IMR-90 (cell line): ENCODE measurements around the gene PTPN21. TPM values are rescaled to one million over a fixed set of nuclear protein-coding genes. Genes with fewer than 3 reads are reported as not detected.

Experiments used
- ATAC-seq: fragments of 200-7000 bp; cut with Tn5 transposase; 2 replicates; pipeline ENCODE4 v1.9.1; 2020; ENCODE audit warnings: low read depth, mild to moderate bottlenecking, moderate library complexity
- BruUV-seq: library from RNA; stranded (reverse); fragments of 400-500 nt; replicated peaks from 2 replicates; lab custom pipeline; 2021; lab: Mats Ljungman, UMichigan
- CTCF ChIA-PET: fragments of 300-600 bp; formaldehyde crosslinking; extraction: SDS; loops from one replicate; lab custom pipeline; 2021; ENCODE audit warnings: antibody characterized with exemption; lab: Yijun Ruan, JAX
- POLR2A ChIA-PET: fragments of 300-600 bp; sonication (Branson Sonifier 250); formaldehyde crosslinking; loops from one replicate; lab custom pipeline; 2022; ENCODE audit warnings: antibody characterized with exemption; ENCODE audit not compliant: unreplicated experiment; lab: Charles Lee
- DNase-seq: peaks from one replicate; pipeline ENCODE4 v3.0.0; 2013
- H2AFZ ChIP-seq: replicated peaks from 2 replicates; pipeline ENCODE3; 2013; ENCODE audit warnings: low read length, mild to moderate bottlenecking; ENCODE audit not compliant: poor library complexity
- H2AK5ac ChIP-seq: 2 replicates; pipeline ENCODE4 v1.6.1; 2013; ENCODE audit warnings: low read depth, low read length, inconsistent platforms
- H2AK9ac ChIP-seq: replicated peaks from 2 replicates; pipeline ENCODE3; 2013; ENCODE audit warnings: mild to moderate bottlenecking, low read depth, low read length, moderate library complexity; ENCODE audit not compliant: poor library complexity
- H2BK120ac ChIP-seq: 2 replicates; pipeline ENCODE4 v1.6.1; 2013; ENCODE audit warnings: low read depth, low read length, inconsistent platforms
- H2BK15ac ChIP-seq: 3 replicates; pipeline ENCODE4 v1.6.1; 2013; ENCODE audit warnings: low read depth, low read length, inconsistent platforms
- H2BK20ac ChIP-seq: 2 replicates; pipeline ENCODE4 v1.6.1; 2013; ENCODE audit warnings: low read depth, mild to moderate bottlenecking, inconsistent platforms, low read length, moderate library complexity
- H2BK5ac ChIP-seq: 2 replicates; pipeline ENCODE4 v1.6.1; 2013; ENCODE audit warnings: mild to moderate bottlenecking, low read depth, low read length, inconsistent platforms; ENCODE audit not compliant: poor library complexity, severe bottlenecking
- H3K14ac ChIP-seq: replicated peaks from 2 replicates; pipeline ENCODE4 v1.6.1; 2013; ENCODE audit warnings: low read depth, low read length, inconsistent platforms
- H3K18ac ChIP-seq: 2 replicates; pipeline ENCODE4 v1.6.1; 2013; ENCODE audit warnings: low read depth, low read length, control low read depth
- H3K23ac ChIP-seq: 2 replicates; pipeline ENCODE4 v1.6.1; 2013; ENCODE audit warnings: low read depth, low read length, inconsistent platforms
- H3K27ac ChIP-seq: 2 replicates; pipeline ENCODE4 v1.5.1; 2013; ENCODE audit warnings: mild to moderate bottlenecking, control low read depth, low read length; ENCODE audit not compliant: insufficient read depth
- H3K27me3 ChIP-seq: 2 replicates; pipeline ENCODE4 v1.6.1; 2013; ENCODE audit warnings: low read length; ENCODE audit not compliant: control insufficient read depth, insufficient read depth
- H3K36me3 ChIP-seq: 2 replicates; pipeline ENCODE4 v1.6.1; 2013; ENCODE audit warnings: low read length, mixed read lengths; ENCODE audit not compliant: control insufficient read depth, insufficient read depth
- H3K4ac ChIP-seq: 2 replicates; pipeline ENCODE4 v1.6.1; 2013; ENCODE audit warnings: low read depth, low read length, inconsistent platforms
- H3K4me1 ChIP-seq: 2 replicates; pipeline ENCODE4 v1.6.1; 2013; ENCODE audit warnings: low read length, mixed read lengths; ENCODE audit not compliant: control insufficient read depth, insufficient read depth
- H3K4me2 ChIP-seq: 2 replicates; pipeline ENCODE4 v1.6.1; 2013; ENCODE audit warnings: low read depth, mild to moderate bottlenecking, control low read depth, low read length, moderate library complexity
- H3K4me3 ChIP-seq: 2 replicates; pipeline ENCODE4 v1.5.1; 2013; ENCODE audit warnings: low read depth, mild to moderate bottlenecking, control low read depth, low read length, moderate library complexity; ENCODE audit not compliant: insufficient read depth
- H3K56ac ChIP-seq: 2 replicates; pipeline ENCODE4 v1.6.1; 2013; ENCODE audit warnings: low read length, inconsistent platforms; ENCODE audit not compliant: insufficient read depth; ENCODE audit errors: extremely low read depth
- H3K79me1 ChIP-seq, 2 experiments: 2 replicates each; pipeline ENCODE4 v1.6.1; 2013; ENCODE audit warnings: low read length in 2 of 2, inconsistent platforms in 1 of 2, low read depth in 1 of 2
- H3K9ac ChIP-seq: 2 replicates; pipeline ENCODE4 v1.6.1; 2013; ENCODE audit warnings: low read depth, low read length, control low read depth
- H3K9me1 ChIP-seq: 2 replicates; pipeline ENCODE4 v1.6.1; 2013; ENCODE audit warnings: low read length, inconsistent platforms; ENCODE audit not compliant: insufficient read depth
- H3K9me3 ChIP-seq: 2 replicates; pipeline ENCODE4 v1.6.1; 2013; ENCODE audit warnings: low read length; ENCODE audit not compliant: control insufficient read depth, insufficient read depth
- H4K20me1 ChIP-seq: 2 replicates; pipeline ENCODE4 v1.6.1; 2013; ENCODE audit warnings: low read length, inconsistent platforms; ENCODE audit not compliant: insufficient read depth
- H4K5ac ChIP-seq: 2 replicates; pipeline ENCODE4 v1.6.1; 2013; ENCODE audit warnings: mild to moderate bottlenecking, low read depth, low read length, control low read depth
- H4K8ac ChIP-seq, 2 experiments: 2 replicates each; pipeline ENCODE4 v1.6.1; 2013; ENCODE audit warnings: low read depth in 2 of 2, low read length in 2 of 2, control low read depth in 1 of 2, inconsistent platforms in 1 of 2
- H4K91ac ChIP-seq: 2 replicates; pipeline ENCODE4 v1.6.1; 2013; ENCODE audit warnings: low read depth, low read length, inconsistent platforms; ENCODE audit not compliant: insufficient read depth
- CEBPB ChIP-seq: IDR thresholded peaks from 2 replicates; pipeline ENCODE4 v1.6.1; 2012; ENCODE audit warnings: low read depth, low read length, improper control_type of control experiment
- MXI1 ChIP-seq: IDR thresholded peaks from 2 replicates; pipeline ENCODE4 v1.6.1; 2012; ENCODE audit warnings: low read depth, mild to moderate bottlenecking, low read length, moderate library complexity, borderline replicate concordance
- WGBS, 2 experiments: methylation state at CpG; one replicate each; pipeline versions ENCODE4 v1.1.5 to v1.1.7; 2013; ENCODE audit warnings: missing lambda C conversion rate in 2 of 2; ENCODE audit not compliant: insufficient read length in 1 of 2; ENCODE audit errors: extremely low coverage in 2 of 2; 5-methylcytosine and 5-hydroxymethylcytosine counted together
- dilution Hi-C: fragments of 300-500 bp; cut with HindIII; formaldehyde crosslinking; loops from one replicate; pipeline ENCODE4 v1.14.3; 2018; ENCODE audit warnings: low sequenced_read_pairs; ENCODE audit not compliant: unreplicated experiment
- in situ Hi-C: fragments of 300-500 bp; cut with MboI; formaldehyde crosslinking; loops from 3 replicates; pipeline ENCODE4 v1.14.3; 2019; ENCODE audit warnings: low sequenced_read_pairs, inconsistent platforms, mixed read lengths
- intact Hi-C: fragments of 100-400 bp; cut with micrococcal nuclease; formaldehyde crosslinking; loops from 2 replicates; pipeline ENCODE4 v1.10.0; 2022
- polyA plus RNA-seq, 3 experiments: library from polyadenylated mRNA; depleted of rRNA; stranded (reverse); fragments of >200 nt; gene quantifications; 2 replicates each; pipeline ENCODE4 v1.2.3, GENCODE V29; 2012; ENCODE audit warnings: low replicate concordance in 1 of 3
- total RNA-seq: library from RNA; depleted of rRNA; stranded (reverse); fragments of >200 nt; gene quantifications from 2 replicates; pipeline ENCODE4 v1.2.3, GENCODE V29; 2012

Gene PTPN21
- total and polyA plus RNA-seq, 2 of the 4 experiments (the other 2 are of a cell fraction): 10.4 to 10.7 TPM

DNA sequence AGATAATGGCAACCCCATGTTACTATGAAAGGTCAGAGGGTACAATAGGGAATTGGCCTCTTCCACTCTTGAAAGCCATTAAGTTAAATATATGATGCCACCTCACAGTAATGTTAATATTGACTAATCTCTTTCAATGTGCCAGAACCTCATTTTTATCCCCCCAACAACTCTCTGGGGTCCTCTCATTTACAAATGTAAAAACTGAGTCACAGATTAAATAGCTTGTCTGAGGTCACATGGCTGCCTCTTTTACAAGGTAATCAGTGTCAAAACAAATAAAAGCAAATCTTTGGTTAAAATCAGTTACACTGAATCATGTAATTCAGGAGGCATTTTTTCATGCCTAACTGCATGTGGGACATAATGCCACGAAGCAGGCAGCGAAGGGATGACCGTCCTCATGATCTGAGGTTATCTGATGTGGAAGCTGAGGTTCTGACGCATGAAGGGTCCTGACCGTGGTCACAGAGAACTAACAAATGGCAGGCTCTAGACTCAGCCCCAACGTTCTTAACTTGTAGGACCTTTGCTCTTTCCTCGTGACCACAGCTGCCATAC is 78.5 kb downstream of the PTPN21 start:
- Histone ChIP-seq H3K4ac (peak overlapping the region; percentile 59; the same call in 1 of the 2 replicates), H4K20me1 (no peaks in the 10 kb centered on the region), H3K9me1 (peaks cover 12% of the 10 kb centered on the region), H3K14ac (peak overlapping the region; percentile 53; the same call in 1 of the 2 replicates), H4K5ac (peak overlapping the region; percentile 33; the same call in 1 of the 2 replicates), H2AK9ac (peak overlapping the region; percentile 44), H4K8ac (peak overlapping the region; percentile 21 to 73; a peak in 3 of 4 replicates), H4K91ac (peak overlapping the region; percentile 78), H3K9ac (no peak overlapping the region), H3K9me3 (no peaks in the 10 kb centered on the region), H3K27me3 (no peaks in the 10 kb centered on the region), H2AFZ (no peak overlapping the region), H3K79me1 (peaks cover 28 to 41% of the 10 kb centered on the region in 2 experiments), H2BK15ac (0 out of 3 replicates have a peak overlapping the region, but pooled peaks have one; percentile 62), H2BK5ac (peak overlapping the region; percentile 53), H2BK20ac (0 out of 2 replicates have a peak overlapping the region, but pooled peaks have one; percentile 40), H3K27ac (peak overlapping the region; percentile 28), H3K4me1 (peaks cover 15% of the 10 kb centered on the region), H3K23ac (no peak overlapping the region), H2AK5ac (peak overlapping the region; percentile 61; the same call in 1 of the 2 replicates), H3K4me2 (no peak overlapping the region), H3K18ac (peak overlapping the region; percentile 1), H3K56ac (no peak overlapping the region), H2BK120ac (peak overlapping the region; percentile 10; the same call in 1 of the 2 replicates), H3K4me3 (no peak overlapping the region), H3K36me3 (peaks cover 44% of the 10 kb centered on the region)
- no CpG with 5 or more reads among the region's 7 CpGs for WGBS, 2 experiments
- no peak for TF ChIP-seq CEBPB
- TF ChIP-seq MXI1: no peak
- ChIA-PET CTCF (interaction anchor here (1.8 kb wide), 1 partner anchor 16 kb away, joined by 4 read pairs; no protein-coding TSS in a partner anchor), POLR2A (no interaction called here)
- ATAC-seq (no peak), DNase-seq (no peak)
- dilution Hi-C loops: no loop called here
- intact Hi-C loops: no loop called here
- in situ Hi-C loops: no loop called here
- no TSS peak for BruUV-seq
